ENCODE results near the gene ALG1. TPM values are rescaled to one million over a fixed set of nuclear protein-coding genes. Genes with fewer than 3 reads are reported as not detected.

The ALG1 gene
- total RNA-seq, 1 experiment from 2014 or later = 29.1 TPM

DNA sequence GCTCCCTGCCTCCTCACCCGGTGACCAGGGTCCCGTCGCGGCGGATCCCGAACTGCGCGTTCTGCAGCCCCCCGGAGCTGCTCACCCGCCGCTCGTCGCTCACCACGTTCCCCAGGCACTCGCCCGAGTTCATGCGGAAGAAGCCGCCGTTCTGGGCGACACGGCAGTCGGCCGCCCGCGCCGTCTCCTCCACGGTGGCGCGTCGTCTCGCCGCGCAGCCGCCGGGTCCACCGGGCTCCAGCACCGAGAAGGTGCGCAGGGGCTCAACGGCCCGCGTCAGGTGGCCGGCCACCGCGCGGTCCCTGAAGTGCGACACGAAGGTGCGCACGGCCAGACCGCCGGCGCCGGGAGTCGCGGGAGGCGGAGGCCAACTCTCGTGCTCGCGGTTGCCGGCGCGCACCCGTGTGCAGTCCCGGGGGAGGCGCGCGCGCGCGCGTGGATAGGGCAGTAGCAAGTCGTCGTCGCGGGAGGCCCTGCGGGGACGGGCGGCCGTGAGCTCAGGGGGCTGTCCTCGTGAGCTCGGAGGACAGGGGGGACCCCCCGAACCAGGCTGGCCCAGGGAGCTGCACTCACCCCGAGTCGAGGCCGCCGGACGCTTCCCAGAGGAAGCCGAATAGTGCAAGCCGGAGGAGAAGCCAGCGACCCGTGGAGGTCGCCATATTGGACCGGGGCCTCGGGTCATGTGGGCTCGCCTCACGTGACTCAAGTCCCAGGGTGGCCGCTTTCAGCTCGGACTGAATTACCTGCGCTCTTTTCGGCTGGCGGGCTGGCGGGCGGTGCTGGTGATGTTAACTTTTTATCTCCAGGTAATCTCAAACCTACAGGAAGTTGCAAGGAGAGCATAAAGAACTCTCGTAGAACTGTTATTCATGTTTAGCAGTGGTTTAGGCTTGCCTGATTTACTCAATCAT, 38.1 kb upstream of the ALG1 start, which contains the start of gene NAGPA:
TSS of gene NAGPA (minus strand) at position 680 of the 911 bp plus-strand sequence. CDS start at position 659, 21 bp downstream.
- Mint-ChIP-seq H3K4me1 (ENCODE audit: insufficient read depth, unreplicated experiment) (peaks cover 21% of the 10 kb centered on the region), H3K4me3 (ENCODE audit: unreplicated experiment) (peak within 1 kb of the TSS; percentile 84), H3K27ac (ENCODE audit: low read depth, unreplicated experiment) (peak within 1 kb of the TSS; percentile 73), H3K36me3 (ENCODE audit: insufficient read depth, unreplicated experiment) (no peaks in the 10 kb centered on the region), H3K9me3 (ENCODE audit: unreplicated experiment) (no peaks in the 10 kb centered on the region), H3K27me3 (ENCODE audit: insufficient read depth, unreplicated experiment) (no peaks in the 10 kb centered on the region)
- POLR2A ChIA-PET = interaction anchor here (0.7 to 2.8 kb wide), 9 partner anchors 9 to 340 kb away, joined by 3 to 17 read pairs (median 3); partner anchors contain the start of genes ALG1, NUDT16L1 and SEC14L5
- intact Hi-C loops (cut with micrococcal nuclease) = loop anchor here (2.0 kb wide), 1 partner anchor 59 kb away; no protein-coding TSS in a partner anchor
- DNase-seq (ENCODE audit: unreplicated experiment) = peak; percentile 82
- BruUV-seq (replicated peaks) = no TSS peak
- TF ChIP-seq, protein P1, sequence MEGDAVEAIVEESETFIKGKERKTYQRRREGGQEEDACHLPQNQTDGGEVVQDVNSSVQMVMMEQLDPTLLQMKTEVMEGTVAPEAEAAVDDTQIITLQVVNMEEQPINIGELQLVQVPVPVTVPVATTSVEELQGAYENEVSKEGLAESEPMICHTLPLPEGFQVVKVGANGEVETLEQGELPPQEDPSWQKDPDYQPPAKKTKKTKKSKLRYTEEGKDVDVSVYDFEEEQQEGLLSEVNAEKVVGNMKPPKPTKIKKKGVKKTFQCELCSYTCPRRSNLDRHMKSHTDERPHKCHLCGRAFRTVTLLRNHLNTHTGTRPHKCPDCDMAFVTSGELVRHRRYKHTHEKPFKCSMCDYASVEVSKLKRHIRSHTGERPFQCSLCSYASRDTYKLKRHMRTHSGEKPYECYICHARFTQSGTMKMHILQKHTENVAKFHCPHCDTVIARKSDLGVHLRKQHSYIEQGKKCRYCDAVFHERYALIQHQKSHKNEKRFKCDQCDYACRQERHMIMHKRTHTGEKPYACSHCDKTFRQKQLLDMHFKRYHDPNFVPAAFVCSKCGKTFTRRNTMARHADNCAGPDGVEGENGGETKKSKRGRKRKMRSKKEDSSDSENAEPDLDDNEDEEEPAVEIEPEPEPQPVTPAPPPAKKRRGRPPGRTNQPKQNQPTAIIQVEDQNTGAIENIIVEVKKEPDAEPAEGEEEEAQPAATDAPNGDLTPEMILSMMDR (IDR thresholded peaks at IDR 0.05; ENCODE audit: unreplicated experiment) = no peak
- CTCF ChIA-PET = interaction anchor here (0.5 to 0.9 kb wide), 4 partner anchors 59 to 905 kb away, joined by 3 to 4 read pairs (median 3); no protein-coding TSS in a partner anchor

DNA sequence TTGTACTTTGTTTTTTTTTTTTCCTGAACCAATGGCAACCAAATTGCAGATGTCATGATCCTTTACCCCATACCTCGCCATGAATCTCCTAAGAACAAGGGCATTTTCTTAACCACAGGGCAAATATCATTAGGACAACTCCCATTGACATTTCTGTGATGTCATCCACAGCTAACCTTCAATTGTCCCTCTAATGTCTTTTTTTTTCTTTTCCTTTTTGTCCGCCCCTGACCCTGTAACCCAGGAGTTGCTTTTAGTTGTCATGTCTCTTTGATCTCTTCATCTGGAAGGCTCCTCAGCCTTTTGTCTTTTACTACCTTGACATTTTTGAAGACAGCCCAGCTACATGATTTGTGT, 37.5 kb upstream of the ALG1 start:
- CTCF ChIA-PET = interaction anchor here (0.7 to 0.9 kb wide), 2 partner anchors 10 to 495 kb away, joined by 3 read pairs; no protein-coding TSS in a partner anchor
- Mint-ChIP-seq H3K27ac (ENCODE audit: low read depth, unreplicated experiment) (peak overlapping the region; percentile 73), H3K36me3 (ENCODE audit: insufficient read depth, unreplicated experiment) (no peaks in the 10 kb centered on the region), H3K4me3 (ENCODE audit: unreplicated experiment) (peak overlapping the region; percentile 84), H3K27me3 (ENCODE audit: insufficient read depth, unreplicated experiment) (no peaks in the 10 kb centered on the region), H3K9me3 (ENCODE audit: unreplicated experiment) (no peaks in the 10 kb centered on the region), H3K4me1 (ENCODE audit: insufficient read depth, unreplicated experiment) (peaks cover 21% of the 10 kb centered on the region)
- POLR2A ChIA-PET = interaction anchor here (0.5 to 2.8 kb wide), 11 partner anchors 10 to 489 kb away, joined by 3 to 17 read pairs (median 3); partner anchors contain the start of genes ALG1, NUDT16L1 and SEC14L5
- intact Hi-C loops (cut with micrococcal nuclease) = loop anchor here (2.0 kb wide), 1 partner anchor 59 kb away; no protein-coding TSS in a partner anchor
- no peak for DNase-seq (ENCODE audit: unreplicated experiment)
- TF ChIP-seq, protein P1 (IDR thresholded peaks at IDR 0.05; ENCODE audit: unreplicated experiment) = no peak
- BruUV-seq (replicated peaks) = TSS peak; percentile 86

DNA sequence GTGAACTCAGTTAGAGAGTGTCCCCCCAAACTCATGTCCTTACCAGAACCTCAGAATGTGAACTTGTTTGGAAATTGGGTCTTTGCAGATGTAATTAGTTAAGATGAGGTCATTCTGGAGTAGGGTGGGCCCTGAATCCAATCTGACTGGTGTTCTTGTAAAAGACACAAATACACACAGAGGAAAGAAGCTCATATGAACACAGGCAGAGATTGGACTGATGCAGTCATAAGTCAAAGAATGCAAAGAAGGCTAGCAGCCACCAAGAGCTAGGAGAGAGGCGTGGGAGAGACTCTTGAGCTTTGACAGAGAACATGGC, 35.8 kb upstream of the ALG1 start:
- peaks cover 7% of the 10 kb centered on the region for H3K27me3 Mint-ChIP-seq (ENCODE audit: insufficient read depth, unreplicated experiment)
- no peak for DNase-seq (ENCODE audit: unreplicated experiment)
- no peak overlapping the region for H3K27ac Mint-ChIP-seq (ENCODE audit: low read depth, unreplicated experiment)
- peaks cover 21% of the 10 kb centered on the region for H3K4me1 Mint-ChIP-seq (ENCODE audit: insufficient read depth, unreplicated experiment)
- TF ChIP-seq, protein P1 (IDR thresholded peaks at IDR 0.05; ENCODE audit: unreplicated experiment) = no peak
- no peaks in the 10 kb centered on the region for H3K9me3 Mint-ChIP-seq (ENCODE audit: unreplicated experiment)
- H3K36me3 Mint-ChIP-seq (ENCODE audit: insufficient read depth, unreplicated experiment) = no peaks in the 10 kb centered on the region
- no TSS peak for BruUV-seq (replicated peaks)
- intact Hi-C loops (cut with micrococcal nuclease) = loop anchor here (2.0 kb wide), 1 partner anchor 57 kb away; no protein-coding TSS in a partner anchor
- no peak overlapping the region for H3K4me3 Mint-ChIP-seq (ENCODE audit: unreplicated experiment)
- ChIA-PET CTCF (interaction anchor here (0.6 to 1.3 kb wide), 3 partner anchors 12 to 489 kb away, joined by 3 to 5 read pairs (median 5); no protein-coding TSS in a partner anchor), POLR2A (no interaction called here)
